ENCODE results near the gene HELZ. TPM values are rescaled to one million over a fixed set of nuclear protein-coding genes. Genes with fewer than 3 reads are reported as not detected.

The HELZ gene, protein sequence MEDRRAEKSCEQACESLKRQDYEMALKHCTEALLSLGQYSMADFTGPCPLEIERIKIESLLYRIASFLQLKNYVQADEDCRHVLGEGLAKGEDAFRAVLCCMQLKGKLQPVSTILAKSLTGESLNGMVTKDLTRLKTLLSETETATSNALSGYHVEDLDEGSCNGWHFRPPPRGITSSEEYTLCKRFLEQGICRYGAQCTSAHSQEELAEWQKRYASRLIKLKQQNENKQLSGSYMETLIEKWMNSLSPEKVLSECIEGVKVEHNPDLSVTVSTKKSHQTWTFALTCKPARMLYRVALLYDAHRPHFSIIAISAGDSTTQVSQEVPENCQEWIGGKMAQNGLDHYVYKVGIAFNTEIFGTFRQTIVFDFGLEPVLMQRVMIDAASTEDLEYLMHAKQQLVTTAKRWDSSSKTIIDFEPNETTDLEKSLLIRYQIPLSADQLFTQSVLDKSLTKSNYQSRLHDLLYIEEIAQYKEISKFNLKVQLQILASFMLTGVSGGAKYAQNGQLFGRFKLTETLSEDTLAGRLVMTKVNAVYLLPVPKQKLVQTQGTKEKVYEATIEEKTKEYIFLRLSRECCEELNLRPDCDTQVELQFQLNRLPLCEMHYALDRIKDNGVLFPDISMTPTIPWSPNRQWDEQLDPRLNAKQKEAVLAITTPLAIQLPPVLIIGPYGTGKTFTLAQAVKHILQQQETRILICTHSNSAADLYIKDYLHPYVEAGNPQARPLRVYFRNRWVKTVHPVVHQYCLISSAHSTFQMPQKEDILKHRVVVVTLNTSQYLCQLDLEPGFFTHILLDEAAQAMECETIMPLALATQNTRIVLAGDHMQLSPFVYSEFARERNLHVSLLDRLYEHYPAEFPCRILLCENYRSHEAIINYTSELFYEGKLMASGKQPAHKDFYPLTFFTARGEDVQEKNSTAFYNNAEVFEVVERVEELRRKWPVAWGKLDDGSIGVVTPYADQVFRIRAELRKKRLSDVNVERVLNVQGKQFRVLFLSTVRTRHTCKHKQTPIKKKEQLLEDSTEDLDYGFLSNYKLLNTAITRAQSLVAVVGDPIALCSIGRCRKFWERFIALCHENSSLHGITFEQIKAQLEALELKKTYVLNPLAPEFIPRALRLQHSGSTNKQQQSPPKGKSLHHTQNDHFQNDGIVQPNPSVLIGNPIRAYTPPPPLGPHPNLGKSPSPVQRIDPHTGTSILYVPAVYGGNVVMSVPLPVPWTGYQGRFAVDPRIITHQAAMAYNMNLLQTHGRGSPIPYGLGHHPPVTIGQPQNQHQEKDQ (N-terminal part only)
- 31.1 and 33.6 TPM in 2 replicates for total RNA-seq (ENCODE audit: low replicate concordance)

DNA sequence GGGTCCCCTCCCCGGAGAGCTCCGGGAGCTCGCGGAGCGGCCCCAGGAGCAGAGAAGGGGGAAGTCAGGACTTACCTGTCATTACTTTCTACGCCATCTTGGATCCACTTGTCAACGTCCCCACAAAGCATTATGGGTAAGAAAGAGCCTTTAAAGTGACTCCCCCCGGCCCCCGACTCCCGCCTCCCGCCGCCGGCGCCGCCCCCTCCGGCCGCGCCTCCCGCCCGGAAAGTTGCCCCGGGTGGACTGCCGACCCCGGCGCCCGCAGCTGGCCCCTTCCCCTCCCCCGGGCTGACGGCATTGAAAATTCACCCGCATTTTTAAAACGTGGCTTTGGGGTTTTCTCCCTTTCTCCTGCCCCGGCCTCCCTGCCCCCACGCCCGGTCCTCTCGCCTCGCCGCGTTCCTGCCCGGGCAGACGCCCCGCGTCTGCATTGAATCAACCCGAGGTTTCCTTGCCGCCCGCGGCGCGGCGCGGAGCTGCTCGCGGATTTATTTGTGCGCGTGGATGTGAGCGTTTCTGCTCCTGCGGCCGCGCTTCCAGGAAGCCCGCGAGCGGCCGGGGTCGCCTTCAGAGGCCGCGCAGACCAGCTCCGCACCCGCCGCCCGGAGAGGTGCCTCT, at the start of gene HELZ:
HELZ (minus strand) TSS at position 124 of the 621 bp plus-strand sequence. CDS start 26,392 bp downstream, outside the sequence.

DNA sequence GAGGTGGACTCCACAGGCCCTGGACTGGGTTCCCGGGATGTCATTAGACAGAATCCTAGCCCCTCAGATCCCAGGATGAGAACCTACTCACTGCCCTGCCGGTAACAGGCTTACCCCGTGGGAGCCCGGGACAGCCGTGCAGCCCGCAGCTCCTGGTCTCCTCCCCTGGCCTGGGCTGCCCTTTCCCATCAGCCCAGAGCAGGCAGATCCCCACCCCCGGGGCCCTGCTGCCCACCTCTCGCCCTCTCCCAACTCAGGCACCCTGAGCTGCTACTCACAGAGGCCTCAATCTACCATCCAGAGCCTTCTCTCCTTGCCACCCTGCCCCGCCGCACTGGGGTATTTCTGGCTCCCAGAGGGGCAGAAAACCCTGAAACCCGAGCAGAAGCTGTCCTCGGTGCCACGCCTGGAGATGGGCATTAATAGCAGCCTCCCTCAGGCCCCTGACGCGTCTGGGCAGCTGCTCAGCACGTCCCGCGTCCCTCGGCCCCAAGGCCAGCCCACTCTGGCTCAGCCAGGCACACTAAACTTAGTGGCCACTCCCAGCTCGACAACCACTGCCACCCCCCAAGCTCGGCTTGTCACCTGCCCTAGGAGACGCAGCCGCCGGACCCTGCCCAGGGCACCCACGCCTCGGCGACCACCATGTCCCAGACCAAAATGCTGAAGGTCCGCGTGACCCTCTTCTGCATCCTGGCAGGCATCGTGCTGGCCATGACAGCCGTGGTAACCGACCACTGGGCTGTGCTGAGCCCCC, 200.8 kb downstream of the HELZ start, which contains the start of gene CACNG1:
CACNG1 (plus strand) TSS at position 539 of the 757 bp plus-strand sequence; CDS start at position 646, 107 bp downstream.

Other genes starting within 250 kb of the HELZ start
- gene CACNG1, start 200.6 kb downstream of the HELZ start, total RNA-seq (ENCODE audit: low replicate concordance): not detected in 2 replicates
- 18.0 and 25.3 TPM in 2 replicates for gene PSMD12, start 121.4 kb upstream of the HELZ start, total RNA-seq (ENCODE audit: low replicate concordance)
- gene PITPNC1, start 132.1 kb upstream of the HELZ start, total RNA-seq (ENCODE audit: low replicate concordance): 3.5 and 5.9 TPM in 2 replicates

Data from smooth muscle cell of the coronary artery (primary cell).